Osteoblast (primary cell): ENCODE results near the gene TTLL10. TPM values are rescaled to one million over a fixed set of nuclear protein-coding genes. Genes with fewer than 3 reads are reported as not detected.

Experiments used
- DNase-seq: peaks from one replicate; pipeline ENCODE4 v3.0.0; 2011; ENCODE audit warnings: low spot score, mixed read lengths; ENCODE audit not compliant: insufficient read length; ENCODE audit errors: missing footprints
- H2AFZ ChIP-seq: 2 replicates; pipeline ENCODE4 v1.6.0; 2011; ENCODE audit warnings: mild to moderate bottlenecking, low read length
- H3K27ac ChIP-seq: 2 replicates; pipeline ENCODE4 v1.5.1; 2011; ENCODE audit warnings: mild to moderate bottlenecking, low read depth, low read length, moderate library complexity
- H3K27me3 ChIP-seq: 2 replicates; pipeline ENCODE4 v1.6.0; 2012; ENCODE audit warnings: mild to moderate bottlenecking, control low read depth, inconsistent platforms, low read length, moderate library complexity; ENCODE audit not compliant: insufficient read depth
- H3K36me3 ChIP-seq: 2 replicates; pipeline ENCODE4 v1.5.1; 2011; ENCODE audit warnings: mild to moderate bottlenecking, low read length, control low read depth, moderate library complexity; ENCODE audit not compliant: insufficient read depth
- H3K4me1 ChIP-seq: 2 replicates; pipeline ENCODE4 v1.5.1; 2011; ENCODE audit warnings: mild to moderate bottlenecking, low read length, control low read depth, moderate library complexity; ENCODE audit not compliant: insufficient read depth
- H3K4me2 ChIP-seq: 2 replicates; pipeline ENCODE4 v1.6.0; 2011; ENCODE audit warnings: mild to moderate bottlenecking, low read length; ENCODE audit not compliant: insufficient read depth
- H3K4me3 ChIP-seq: fragments of 200-600 bp; sonication (generic); 3 replicates; pipeline ENCODE4 v1.5.1; 2012; ENCODE audit warnings: mild to moderate bottlenecking, low read length, inconsistent platforms; ENCODE audit not compliant: insufficient read depth
- H3K79me2 ChIP-seq: 2 replicates; pipeline ENCODE4 v1.6.0; 2012; ENCODE audit warnings: mild to moderate bottlenecking, low read length, control low read depth, inconsistent platforms; ENCODE audit not compliant: insufficient read depth
- H3K9me3 ChIP-seq: 2 replicates; pipeline ENCODE4 v1.5.1; 2011; ENCODE audit warnings: low read depth, low read length, control low read depth
- H4K20me1 ChIP-seq: 2 replicates; pipeline ENCODE4 v1.6.0; 2012; ENCODE audit warnings: mild to moderate bottlenecking, low read length, control low read depth; ENCODE audit not compliant: insufficient read depth
- total RNA-seq: library from RNA; depleted of rRNA; stranded (reverse); fragments of >200 nt; gene quantifications from 2 replicates; pipeline ENCODE4 v1.2.3, GENCODE V29; 2012
- TF ChIP-seq, protein P1 (sequence below): IDR thresholded peaks from 2 replicates; pipeline ENCODE4 v1.5.1; 2011; ENCODE audit warnings: mild to moderate bottlenecking, low read depth, low read length, moderate library complexity; ENCODE audit errors: extremely low read depth

The TTLL10 gene
- total RNA-seq, 1 donor: not detected

DNA sequence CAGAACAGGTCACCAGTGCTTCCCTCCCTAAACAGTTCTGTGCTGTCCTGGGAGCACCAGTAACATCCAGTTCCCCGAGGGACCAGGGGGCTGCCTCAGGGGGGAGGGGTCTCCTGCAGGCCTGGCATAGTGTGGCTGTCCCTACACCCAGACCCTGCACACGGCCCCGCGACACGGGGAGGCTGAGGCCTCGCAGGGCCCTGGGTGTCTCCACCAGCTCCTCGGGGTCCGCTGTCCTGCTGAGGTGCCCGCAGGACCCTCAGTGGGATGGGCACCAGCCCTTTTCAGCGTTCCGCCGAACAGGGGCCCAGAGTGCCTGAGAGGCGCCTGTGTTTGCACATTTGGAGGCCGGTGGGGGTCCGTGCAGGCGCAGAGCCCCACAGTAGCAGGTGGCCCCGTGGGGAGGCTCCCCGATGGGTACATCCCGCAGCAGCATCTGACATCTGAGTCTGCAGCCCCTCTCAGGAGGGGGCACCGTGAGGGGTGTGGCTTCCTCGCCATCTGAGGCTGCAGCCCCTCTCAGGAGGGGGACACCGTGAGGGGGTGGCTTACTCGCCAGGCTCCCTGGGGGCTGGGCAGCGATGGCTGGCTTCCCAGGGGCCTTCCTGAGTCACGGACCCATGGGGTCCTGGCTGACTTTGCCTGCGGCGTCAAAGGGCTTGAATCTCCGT lies 39.2 kb upstream of the TTLL10 start:
- no peak for DNase-seq
- TF ChIP-seq, protein P1, sequence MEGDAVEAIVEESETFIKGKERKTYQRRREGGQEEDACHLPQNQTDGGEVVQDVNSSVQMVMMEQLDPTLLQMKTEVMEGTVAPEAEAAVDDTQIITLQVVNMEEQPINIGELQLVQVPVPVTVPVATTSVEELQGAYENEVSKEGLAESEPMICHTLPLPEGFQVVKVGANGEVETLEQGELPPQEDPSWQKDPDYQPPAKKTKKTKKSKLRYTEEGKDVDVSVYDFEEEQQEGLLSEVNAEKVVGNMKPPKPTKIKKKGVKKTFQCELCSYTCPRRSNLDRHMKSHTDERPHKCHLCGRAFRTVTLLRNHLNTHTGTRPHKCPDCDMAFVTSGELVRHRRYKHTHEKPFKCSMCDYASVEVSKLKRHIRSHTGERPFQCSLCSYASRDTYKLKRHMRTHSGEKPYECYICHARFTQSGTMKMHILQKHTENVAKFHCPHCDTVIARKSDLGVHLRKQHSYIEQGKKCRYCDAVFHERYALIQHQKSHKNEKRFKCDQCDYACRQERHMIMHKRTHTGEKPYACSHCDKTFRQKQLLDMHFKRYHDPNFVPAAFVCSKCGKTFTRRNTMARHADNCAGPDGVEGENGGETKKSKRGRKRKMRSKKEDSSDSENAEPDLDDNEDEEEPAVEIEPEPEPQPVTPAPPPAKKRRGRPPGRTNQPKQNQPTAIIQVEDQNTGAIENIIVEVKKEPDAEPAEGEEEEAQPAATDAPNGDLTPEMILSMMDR: no peak
- Histone ChIP-seq H3K27ac (no peak overlapping the region), H2AFZ (no peak overlapping the region), H3K4me3 (no peak overlapping the region), H3K79me2 (no peaks in the 10 kb centered on the region), H4K20me1 (no peaks in the 10 kb centered on the region), H3K9me3 (no peaks in the 10 kb centered on the region), H3K27me3 (no peaks in the 10 kb centered on the region), H3K4me1 (no peaks in the 10 kb centered on the region), H3K4me2 (no peak overlapping the region), H3K36me3 (no peaks in the 10 kb centered on the region)

DNA sequence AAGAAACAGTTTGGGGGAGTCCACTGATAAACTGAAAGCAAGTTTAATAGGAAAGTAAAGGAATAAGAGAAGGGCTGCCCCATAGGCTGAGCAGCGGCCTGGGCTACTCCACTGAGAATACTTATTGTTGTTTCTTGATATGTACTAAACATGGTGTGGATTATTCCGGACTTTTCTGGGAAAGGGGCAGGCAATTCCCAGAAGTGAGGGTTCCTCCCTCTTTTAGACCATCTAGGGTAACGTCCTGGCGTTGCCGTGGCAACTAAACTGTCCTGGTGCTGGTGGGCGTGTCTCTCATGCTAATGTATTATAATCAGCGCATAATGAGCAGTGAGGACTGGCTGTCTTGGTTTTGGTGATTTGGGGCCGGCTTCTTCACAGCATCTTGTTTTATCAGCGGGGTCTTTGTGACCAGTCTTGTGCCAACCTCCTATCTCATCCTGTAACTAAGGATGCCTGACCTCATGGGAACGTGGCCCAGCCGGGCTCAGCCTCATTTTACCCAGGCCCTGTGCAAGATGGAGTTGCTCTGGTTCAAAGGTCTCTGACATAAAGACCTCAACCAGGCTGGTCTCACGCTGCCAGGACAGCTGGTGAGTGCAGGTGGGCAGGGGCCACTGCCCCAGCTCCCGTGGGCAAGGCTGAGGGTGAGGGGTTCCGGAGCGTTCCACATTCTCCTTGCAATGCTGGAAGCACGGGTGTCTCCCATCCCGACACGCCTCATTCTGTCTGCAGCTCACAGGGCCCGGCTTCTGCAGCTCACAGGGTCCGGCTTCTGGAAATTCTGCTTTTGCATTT lies 38.1 kb upstream of the TTLL10 start:
- H3K79me2 ChIP-seq: no peaks in the 10 kb centered on the region
- H3K4me2 ChIP-seq: no peak overlapping the region
- no peaks in the 10 kb centered on the region for H4K20me1 ChIP-seq
- TF ChIP-seq, protein P1: no peak
- no peaks in the 10 kb centered on the region for H3K4me1 ChIP-seq
- no peak overlapping the region for H2AFZ ChIP-seq
- H3K27me3 ChIP-seq: no peaks in the 10 kb centered on the region
- H3K4me3 ChIP-seq: no peak overlapping the region
- no peak overlapping the region for H3K27ac ChIP-seq
- no peaks in the 10 kb centered on the region for H3K36me3 ChIP-seq
- DNase-seq: no peak
- H3K9me3 ChIP-seq: no peaks in the 10 kb centered on the region

DNA sequence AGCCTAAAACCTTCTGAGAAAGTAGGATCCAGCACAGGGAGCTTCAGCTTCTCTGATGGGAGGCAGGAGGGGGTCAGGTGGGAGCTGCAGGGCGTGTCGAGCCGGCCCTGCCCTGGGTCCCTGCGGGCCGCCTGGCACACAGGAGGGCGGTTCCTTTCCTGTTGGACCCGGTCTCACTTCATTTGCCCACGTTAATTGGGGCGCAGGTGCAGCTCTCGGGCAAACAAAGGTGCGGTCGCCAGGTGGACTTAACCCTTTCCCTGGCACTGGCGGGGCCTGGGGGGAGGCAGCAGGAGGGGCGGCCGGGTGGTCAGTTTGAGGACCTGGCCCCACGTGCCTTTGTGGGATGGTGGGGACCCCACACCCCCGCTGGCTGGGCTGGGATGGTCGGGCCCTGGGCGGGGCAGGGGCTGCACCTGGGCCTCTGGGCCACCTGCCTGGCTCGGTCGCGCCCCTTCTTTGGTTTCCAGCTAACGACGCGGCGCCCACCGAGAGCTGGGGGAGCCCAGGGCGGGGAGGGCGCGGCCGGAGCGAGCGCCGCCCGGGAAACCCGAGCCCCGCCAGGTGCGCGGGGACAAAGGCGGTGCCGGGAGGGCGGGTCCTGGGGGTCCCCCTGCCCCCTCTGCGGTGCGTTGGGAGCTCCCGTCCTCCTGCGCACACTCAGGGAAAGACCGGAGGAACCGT lies 37.0 kb upstream of the TTLL10 start:
- Histone ChIP-seq H3K27me3 (no peaks in the 10 kb centered on the region), H3K4me1 (no peaks in the 10 kb centered on the region)

More for the DNA sequence above, 37.0 kb upstream of the TTLL10 start:
- Histone ChIP-seq H3K79me2 (no peaks in the 10 kb centered on the region), H3K36me3 (no peaks in the 10 kb centered on the region), H4K20me1 (no peaks in the 10 kb centered on the region), H3K4me3 (no peak overlapping the region), H3K4me2 (no peak overlapping the region), H2AFZ (no peak overlapping the region), H3K27ac (no peak overlapping the region), H3K9me3 (no peaks in the 10 kb centered on the region)
- TF ChIP-seq, protein P1: no peak
- DNase-seq: no peak
